K562 (cell line): ENCODE data around the gene COL23A1. TPM values are rescaled to one million over a fixed set of nuclear protein-coding genes. Genes with fewer than 3 reads are reported as not detected.

Experiments used
- ATAC-seq: fragments of 200-7000 bp; cut with Tn5 transposase; 3 replicates; pipeline ENCODE4 v1.9.1; 2020; ENCODE audit warnings: moderate library complexity
- BruUV-seq: library from RNA; stranded (reverse); fragments of 400-500 nt; replicated peaks from 2 replicates; lab custom pipeline; 2021; lab: Mats Ljungman, UMichigan
- CTCF ChIA-PET: fragments of 300-600 bp; formaldehyde crosslinking; extraction: SDS; loops from one replicate; lab custom pipeline; 2021; ENCODE audit warnings: low intra/inter-chr PET ratio; lab: Yijun Ruan, JAX
- POLR2A ChIA-PET: fragments of 300-600, 350-650 bp; sonication (Branson Sonifier 250); formaldehyde crosslinking; extraction: SDS; loops from one replicate; lab custom pipeline; 2021; ENCODE audit warnings: antibody characterized with exemption, inconsistent platforms; lab: Yijun Ruan, JAX
- DNase-seq, 4 experiments: peaks; one replicate each; pipeline versions ENCODE4 v3.0.0 to v3.0.0-alpha.2; 2011 to 2018; ENCODE audit warnings: low spot score in 3 of 4, mixed read lengths in 3 of 4; ENCODE audit errors: extremely low read depth in 1 of 4
- FAIRE-seq: peaks from 2 replicates; lab custom pipeline; 2011; peaks lifted over from hg19 to GRCh38; lab: Jason Lieb, UNC
- H2AFZ ChIP-seq: 2 replicates; pipeline ENCODE4 v1.6.0; 2011; ENCODE audit warnings: low read depth, low read length, control low read depth, inconsistent platforms
- H3K27ac ChIP-seq: fragments of 200-600 bp; 3 replicates; pipeline ENCODE4 v1.8.0; 2011; ENCODE audit warnings: low read depth, mild to moderate bottlenecking, control low read depth, inconsistent platforms, low read length, moderate library complexity, mixed read lengths; ENCODE audit errors: extremely low read depth
- H3K27me3 ChIP-seq, 2 experiments: fragments of 300-600 bp in 1 of 2; 2 replicates in 1 of 2; 3 replicates in 1 of 2; pipeline versions ENCODE4 v1.6.0 to v1.8.0; 2011; ENCODE audit warnings: inconsistent platforms in 2 of 2, low read length in 2 of 2, mild to moderate bottlenecking in 1 of 2, mixed read lengths in 1 of 2, moderate library complexity in 1 of 2; ENCODE audit not compliant: control insufficient read depth in 2 of 2, insufficient read depth in 2 of 2
- H3K36me3 ChIP-seq: fragments of 300-600 bp; 3 replicates; pipeline ENCODE4 v1.8.0; 2011; ENCODE audit warnings: mild to moderate bottlenecking, low read length, inconsistent platforms; ENCODE audit not compliant: control insufficient read depth, insufficient read depth
- H3K4me1 ChIP-seq, 2 experiments: fragments of 200-600 bp in 1 of 2; replicated peaks in 1 of 2; 2 replicates in 1 of 2; 3 replicates in 1 of 2; pipeline versions ENCODE4 v1.5.1 to v1.8.0; 2011; ENCODE audit warnings: inconsistent platforms in 2 of 2, low read length in 2 of 2, mild to moderate bottlenecking in 1 of 2, mixed read lengths in 1 of 2, moderate library complexity in 1 of 2; ENCODE audit not compliant: control insufficient read depth in 2 of 2, insufficient read depth in 2 of 2
- H3K4me2 ChIP-seq: 2 replicates; pipeline ENCODE4 v1.6.1; 2011; ENCODE audit warnings: low read length, control low read depth, inconsistent platforms, mixed read lengths; ENCODE audit not compliant: insufficient read depth
- H3K4me3 ChIP-seq: fragments of 200-600 bp; sonication (generic), shearing (Covaris generic); 2 replicates; pipeline ENCODE4 v1.5.1; 2016; ENCODE audit warnings: control low read depth, inconsistent platforms
- H3K79me2 ChIP-seq: fragments of 200-600 bp; 3 replicates; pipeline ENCODE4 v1.8.0; 2011; ENCODE audit warnings: low read length, inconsistent platforms; ENCODE audit not compliant: control insufficient read depth, insufficient read depth
- H3K9ac ChIP-seq, 2 experiments: 2 replicates each; pipeline versions ENCODE4 v1.6.0 to v1.6.1; 2011; ENCODE audit warnings: low read depth in 2 of 2, low read length in 2 of 2, control low read depth in 1 of 2, inconsistent platforms in 1 of 2, mild to moderate bottlenecking in 1 of 2, mixed read lengths in 1 of 2; ENCODE audit not compliant: insufficient read depth in 1 of 2
- H3K9me1 ChIP-seq: one replicate; pipeline ENCODE4 v1.6.0; 2011; ENCODE audit warnings: inconsistent platforms, mild to moderate bottlenecking, low read length, moderate library complexity; ENCODE audit not compliant: control insufficient read depth, insufficient read depth
- H3K9me3 ChIP-seq: replicated peaks from 2 replicates; pipeline ENCODE4 v1.5.1; 2011; ENCODE audit warnings: low read depth, low read length, inconsistent platforms; ENCODE audit not compliant: control insufficient read depth, insufficient read depth
- H4K20me1 ChIP-seq: replicated peaks from 2 replicates; pipeline ENCODE4 v1.6.1; 2011; ENCODE audit warnings: low read length, inconsistent platforms, mixed read lengths; ENCODE audit not compliant: control insufficient read depth, insufficient read depth
- EWSR1 ChIP-seq: fragments of 450-650 bp; IDR thresholded peaks from 2 replicates; pipeline ENCODE4 v1.6.1; 2018; ENCODE audit warnings: borderline replicate concordance, mild to moderate bottlenecking, low read depth, moderate library complexity; ENCODE audit not compliant: partially characterized antibody
- HNRNPH1 ChIP-seq: fragments of 200-400 bp; formaldehyde crosslinking; optimal IDR thresholded peaks from 2 replicates; pipeline ENCODE3; 2017; ENCODE audit warnings: low read depth, mild to moderate bottlenecking, low read length, moderate library complexity
- ZKSCAN3 ChIP-seq: fragments of 250-450 bp; sonication (Bioruptor Pico); IDR thresholded peaks from 2 replicates; pipeline ENCODE4 v1.4.0; 2020
- ZNF316 ChIP-seq: fragments of 450-650 bp; IDR thresholded peaks from 2 replicates; pipeline ENCODE4 v1.6.1; 2016
- WGBS: fragments of 100-300 bp; shearing (Covaris generic); methylation state at CpG from one replicate; pipeline ENCODE4 v1.1.6; 2016; ENCODE audit warnings: low coverage, mixed read lengths; ENCODE audit not compliant: insufficient coverage; ENCODE audit errors: missing lambda C conversion rate; 5-methylcytosine and 5-hydroxymethylcytosine counted together
- in situ Hi-C: fragments of 300-500 bp; cut with MboI; formaldehyde crosslinking; loops from 4 replicates; pipeline ENCODE4 v1.15.0; 2018; ENCODE audit warnings: inconsistent platforms, mixed read lengths
- intact Hi-C: fragments of 100-400 bp; cut with micrococcal nuclease; formaldehyde crosslinking; loops from 2 replicates; pipeline ENCODE4 v1.14.2; 2022
- polyA plus RNA-seq, 8 experiments: library from polyadenylated mRNA; depleted of rRNA in 4 of 8; stranded (reverse) in 5 of 8; unstranded in 3 of 8; fragments of >200 nt; fragmentation: Nextera tagmentation in 2 of 8; fragmentation: Illumina TruSeq in 1 of 8; extraction: Ambion mirVana in 2 of 8; extraction: Trizol in 1 of 8; gene quantifications; 2 replicates each; pipeline versions ENCODE4 v1.2.1 to v1.2.3, GENCODE V29; 2011 to 2014; ENCODE audit warnings: inconsistent platforms in 1 of 8, missing spikeins in 1 of 8
- total RNA-seq, 7 experiments: library from RNA; depleted of rRNA in 6 of 7; stranded (reverse); fragments of >200 nt in 6 of 7; fragmentation: Illumina TruSeq in 2 of 7; extraction: Trizol in 2 of 7; gene quantifications; 2 replicates each; pipeline versions ENCODE4 v1.2.1 to v1.2.3, GENCODE V29; 2011 to 2021; ENCODE audit warnings: low replicate concordance in 1 of 7
- TF ChIP-seq, protein P1 (sequence below): fragments of 250-450 bp; sonication (Bioruptor Pico); IDR thresholded peaks from 2 replicates; pipeline ENCODE4 v1.8.0; 2021; ENCODE audit warnings: mild to moderate bottlenecking, moderate library complexity

COL23A1 gene
- total and polyA plus RNA-seq, 9 of the 15 experiments (the other 6 are each of a cell fraction or from before 2014, with no cell fraction given) = 0.09 TPM; not detected in 8

DNA sequence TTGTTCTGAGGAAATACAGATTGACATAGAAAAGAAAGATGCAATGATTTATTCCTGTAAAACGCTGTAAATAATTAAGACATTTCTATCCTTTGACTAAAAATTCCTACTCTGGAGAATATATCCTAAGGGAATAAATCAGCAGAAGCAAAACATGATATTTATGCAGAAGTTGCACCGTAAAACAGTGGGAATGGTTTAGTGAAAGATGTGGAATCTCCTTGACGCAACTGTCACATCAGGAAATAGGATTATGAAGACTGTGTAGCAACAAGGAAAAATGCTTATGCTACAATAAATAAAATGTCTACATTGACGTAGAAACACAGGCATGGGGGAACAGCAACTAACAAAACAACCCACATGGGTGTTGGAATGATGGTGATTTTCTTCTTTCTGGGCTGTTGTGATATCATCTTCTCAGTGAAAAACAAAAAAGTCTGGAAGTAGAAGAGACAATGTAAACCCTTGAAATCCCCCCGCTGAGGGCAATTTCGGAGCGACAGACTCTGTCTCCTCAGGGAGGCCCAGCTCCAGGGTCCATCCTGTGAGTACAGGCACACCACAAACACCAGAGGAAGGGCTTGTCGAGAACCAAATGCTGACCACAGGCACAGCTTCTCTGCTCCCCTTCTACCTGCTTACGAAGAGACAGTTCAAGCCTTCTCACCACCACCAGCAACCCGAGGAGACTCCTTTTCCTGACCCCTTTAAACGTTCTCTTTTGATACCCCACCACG is 25.2 kb downstream of the COL23A1 start:
- DNase-seq (no peak), ATAC-seq (no peak), FAIRE-seq (no peak)
- peaks cover 6 to 38% of the 10 kb centered on the region in 2 experiments; a peak in 4 of 5 replicates for H3K27me3 ChIP-seq
- ChIA-PET POLR2A (no interaction called here), CTCF (no interaction called here)
- peaks cover 0 to 3% of the 10 kb centered on the region in 2 experiments; a peak in 1 of 5 replicates for H3K4me1 ChIP-seq
- in situ Hi-C loops = no loop called here
- TF ChIP-seq HNRNPH1 = no peak
- TF ChIP-seq EWSR1 = no peak
- peak; percentile 44; the same call in 1 of the 2 replicates for TF ChIP-seq ZNF316
- TF ChIP-seq, protein P1, sequence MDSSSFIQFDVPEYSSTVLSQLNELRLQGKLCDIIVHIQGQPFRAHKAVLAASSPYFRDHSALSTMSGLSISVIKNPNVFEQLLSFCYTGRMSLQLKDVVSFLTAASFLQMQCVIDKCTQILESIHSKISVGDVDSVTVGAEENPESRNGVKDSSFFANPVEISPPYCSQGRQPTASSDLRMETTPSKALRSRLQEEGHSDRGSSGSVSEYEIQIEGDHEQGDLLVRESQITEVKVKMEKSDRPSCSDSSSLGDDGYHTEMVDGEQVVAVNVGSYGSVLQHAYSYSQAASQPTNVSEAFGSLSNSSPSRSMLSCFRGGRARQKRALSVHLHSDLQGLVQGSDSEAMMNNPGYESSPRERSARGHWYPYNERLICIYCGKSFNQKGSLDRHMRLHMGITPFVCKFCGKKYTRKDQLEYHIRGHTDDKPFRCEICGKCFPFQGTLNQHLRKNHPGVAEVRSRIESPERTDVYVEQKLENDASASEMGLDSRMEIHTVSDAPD (CRISPR knock-in tag) = no peak
- TF ChIP-seq ZKSCAN3 (CRISPR knock-in tag) = no peak
- H2AFZ ChIP-seq = no peak overlapping the region
- BruUV-seq = no TSS peak
- H4K20me1 ChIP-seq = no peaks in the 10 kb centered on the region
- H3K9me1 ChIP-seq = no peaks in the 10 kb centered on the region
- H3K79me2 ChIP-seq = no peaks in the 10 kb centered on the region
- H3K36me3 ChIP-seq = no peaks in the 10 kb centered on the region
- no peaks in the 10 kb centered on the region; the same call in 1 of the 2 replicates for H3K9me3 ChIP-seq
- H3K4me3 ChIP-seq = no peak overlapping the region
- no peak overlapping the region for H3K4me2 ChIP-seq
- intact Hi-C loops = no loop called here
- no peak overlapping the region for H3K9ac ChIP-seq
- no peak overlapping the region for H3K27ac ChIP-seq
- WGBS = 6% methylated on average over 12 of the region's 12 CpGs
